CD4-positive, alpha-beta T cell treated with Interleukin-2 at 100 ng/mL for 4 hours (primary cell): ENCODE results near the gene HES6.
"Not testable (repeated sequence)": the region's sequence is repeated elsewhere in the genome, so short reads cannot be mapped to it uniquely, and the experiment has no call there.

Experiments used
- DNase-seq: peaks from one replicate; pipeline ENCODE4 v3.0.0-alpha.2; 2020; ENCODE audit warnings: low spot score

Gene HES6

DNA sequence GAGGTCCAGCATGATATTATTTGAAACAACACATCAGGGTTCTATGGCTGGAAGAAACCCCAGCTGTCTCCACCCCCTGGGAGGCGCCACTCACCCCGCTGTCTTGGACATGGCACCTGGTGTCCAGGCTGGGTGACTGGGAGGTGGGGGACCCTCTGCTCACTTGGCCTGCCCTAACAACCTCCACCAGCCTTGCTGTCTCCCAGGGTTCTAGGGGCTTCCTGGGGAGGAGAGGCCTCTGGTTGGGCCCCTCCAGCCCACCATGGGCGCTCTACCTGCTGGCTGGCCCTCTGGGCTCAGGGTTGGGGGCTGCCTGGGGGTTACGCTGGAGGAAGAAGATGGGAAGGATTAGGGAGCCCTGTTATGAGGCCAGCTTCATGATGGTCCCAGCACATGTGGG is 32.3 kb upstream of the HES6 start:
- DNase-seq, result no peak

- not testable (repeated sequence) for DNase-seq
Measured at GRCh38 chr2:238271686-238272085, 31.8 kb upstream of the HES6 start.

DNA sequence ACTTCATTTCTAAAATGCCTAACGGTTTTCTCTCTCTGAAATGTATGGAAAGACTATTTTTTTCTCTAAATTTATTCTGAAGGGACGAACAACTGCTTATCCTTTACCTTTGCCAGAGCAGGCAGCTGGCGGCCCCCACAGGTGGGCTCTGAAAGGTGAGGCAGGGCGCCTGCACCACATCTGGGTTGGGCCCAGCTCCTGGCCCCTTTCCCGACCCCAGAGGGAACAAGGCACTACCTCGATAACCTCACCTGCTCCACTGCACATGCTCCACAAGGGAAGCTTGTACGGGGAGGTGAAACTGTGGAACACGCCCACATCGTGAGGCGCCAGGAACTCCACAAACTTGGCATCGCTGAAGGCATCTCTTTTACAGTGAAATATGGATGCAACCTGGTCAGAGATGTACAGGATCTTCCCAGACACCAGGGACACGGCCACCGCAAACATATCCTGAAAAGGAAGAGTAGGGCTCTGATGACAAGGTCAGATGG is 31.3 kb upstream of the HES6 start:
- no peak for DNase-seq

DNA sequence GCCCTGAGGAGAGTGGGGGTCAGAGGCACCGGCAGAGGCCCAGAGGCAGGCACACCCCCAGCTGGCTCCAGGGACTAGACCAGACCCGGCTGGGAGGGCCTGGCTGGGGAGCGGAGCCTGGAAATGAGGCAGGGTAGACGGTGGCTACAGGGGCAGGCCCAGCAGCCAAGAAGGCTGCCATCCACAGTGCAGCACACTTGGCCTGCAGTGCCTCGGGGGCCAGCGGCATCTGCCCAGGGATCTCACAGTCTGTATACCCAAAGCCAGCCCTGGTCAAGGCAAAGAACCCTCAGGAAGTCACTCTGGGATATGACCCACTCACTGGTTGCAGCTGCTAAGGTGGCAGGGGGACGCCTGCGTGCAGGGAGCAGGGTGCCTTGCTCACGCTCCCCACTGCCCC is 30.8 kb upstream of the HES6 start:
- DNase-seq, result no peak

DNA sequence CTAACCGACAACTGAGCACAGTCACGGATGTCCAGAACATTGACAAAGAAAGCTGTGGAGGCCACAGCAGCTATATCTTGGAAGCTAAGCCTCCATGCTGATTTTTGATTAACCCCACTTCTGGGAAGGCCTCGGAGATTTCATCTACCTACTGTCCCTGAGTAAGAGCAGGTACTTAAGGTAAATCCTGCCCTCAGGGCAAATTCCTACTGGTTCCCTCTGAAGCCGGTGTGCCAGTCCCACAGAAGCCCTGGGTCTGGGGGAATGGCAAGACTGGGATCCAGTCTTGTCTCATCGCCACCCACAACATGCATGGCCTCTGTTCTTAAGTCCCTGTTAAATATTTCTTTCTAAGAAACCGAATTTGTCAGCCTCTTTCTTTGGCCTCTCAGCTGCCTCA is 29.9 kb upstream of the HES6 start:
- DNase-seq, result no peak

DNA sequence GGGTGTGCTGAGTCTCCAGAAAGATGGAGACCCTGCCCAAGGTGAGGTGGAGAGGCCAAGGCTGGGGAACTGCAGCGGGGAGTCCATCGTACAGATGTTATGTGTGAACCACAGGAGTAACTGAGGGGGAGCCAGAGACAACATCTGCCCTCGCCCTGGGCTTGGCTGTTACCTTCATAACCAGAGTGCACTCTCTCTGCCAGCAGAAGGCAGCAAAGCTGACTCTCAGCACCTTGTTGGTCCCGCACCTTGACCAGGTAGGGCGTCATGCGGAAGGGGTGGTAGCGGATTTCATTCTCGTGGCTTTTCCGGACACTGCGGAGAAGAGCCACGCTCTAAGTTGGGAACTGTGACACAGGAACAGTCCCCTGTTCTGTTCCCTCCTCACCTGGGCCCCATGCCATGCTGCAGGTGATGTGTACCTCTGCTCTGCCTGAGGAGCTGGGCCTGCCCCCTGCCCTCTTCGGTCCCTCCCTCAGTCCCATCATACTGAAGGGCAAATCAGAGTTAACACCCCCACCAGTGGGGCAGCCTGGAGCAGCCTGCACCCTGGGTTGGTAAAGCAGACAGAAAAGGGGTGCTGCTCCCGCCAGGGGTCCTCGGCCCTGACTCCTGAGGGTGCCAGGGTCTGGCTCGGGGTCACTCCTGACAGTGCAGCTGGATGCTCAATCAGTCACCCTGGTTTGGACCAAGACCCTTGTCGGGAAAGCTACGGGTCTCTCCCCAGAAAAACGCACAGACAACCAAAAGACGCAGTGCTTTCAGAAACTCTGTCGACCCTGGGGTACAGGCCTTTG is 28.2 kb upstream of the HES6 start:
- DNase-seq, result no peak

DNA sequence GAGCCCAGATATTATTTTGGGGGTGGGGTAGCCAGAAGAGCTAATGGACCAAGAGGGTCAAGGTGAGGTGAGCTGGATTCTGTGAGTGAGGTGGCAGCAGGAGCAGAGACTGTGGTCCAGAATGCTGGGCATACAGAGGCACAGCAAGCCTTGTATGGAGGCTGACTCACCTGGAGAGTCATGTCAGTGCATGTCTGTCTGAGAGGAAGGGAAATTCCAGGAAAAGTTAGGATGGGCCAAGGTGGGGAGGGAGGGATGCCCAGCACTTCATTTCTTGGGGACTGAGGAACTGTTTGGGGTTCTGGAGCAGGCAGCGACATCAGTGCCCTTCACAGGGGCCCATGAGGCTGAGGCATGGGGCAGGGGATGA is 27.5 kb upstream of the HES6 start:
- no peak for DNase-seq

- DNase-seq, result no peak
Measured at GRCh38 chr2:238265605-238266004, 25.8 kb upstream of the HES6 start.

DNA sequence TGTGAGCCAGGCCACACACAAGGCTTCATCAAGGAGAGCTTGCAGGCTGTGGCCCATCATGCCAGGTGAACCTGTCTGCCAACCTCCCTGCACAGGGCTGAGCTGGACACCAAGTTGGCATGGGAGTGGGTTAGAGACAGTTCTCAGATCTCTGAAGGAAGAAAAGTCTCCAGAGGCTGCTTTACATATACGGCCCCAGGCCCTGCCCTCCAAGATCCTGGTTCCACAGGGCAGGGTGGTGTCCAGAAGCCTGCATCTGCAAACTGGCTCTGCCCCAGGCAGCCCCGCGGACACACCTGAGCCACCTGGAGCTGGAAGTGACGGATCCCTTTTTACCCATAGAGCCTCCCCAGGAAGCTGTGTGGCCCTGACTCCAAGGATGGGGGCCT is 24.2 kb upstream of the HES6 start:
- DNase-seq, result no peak

DNA sequence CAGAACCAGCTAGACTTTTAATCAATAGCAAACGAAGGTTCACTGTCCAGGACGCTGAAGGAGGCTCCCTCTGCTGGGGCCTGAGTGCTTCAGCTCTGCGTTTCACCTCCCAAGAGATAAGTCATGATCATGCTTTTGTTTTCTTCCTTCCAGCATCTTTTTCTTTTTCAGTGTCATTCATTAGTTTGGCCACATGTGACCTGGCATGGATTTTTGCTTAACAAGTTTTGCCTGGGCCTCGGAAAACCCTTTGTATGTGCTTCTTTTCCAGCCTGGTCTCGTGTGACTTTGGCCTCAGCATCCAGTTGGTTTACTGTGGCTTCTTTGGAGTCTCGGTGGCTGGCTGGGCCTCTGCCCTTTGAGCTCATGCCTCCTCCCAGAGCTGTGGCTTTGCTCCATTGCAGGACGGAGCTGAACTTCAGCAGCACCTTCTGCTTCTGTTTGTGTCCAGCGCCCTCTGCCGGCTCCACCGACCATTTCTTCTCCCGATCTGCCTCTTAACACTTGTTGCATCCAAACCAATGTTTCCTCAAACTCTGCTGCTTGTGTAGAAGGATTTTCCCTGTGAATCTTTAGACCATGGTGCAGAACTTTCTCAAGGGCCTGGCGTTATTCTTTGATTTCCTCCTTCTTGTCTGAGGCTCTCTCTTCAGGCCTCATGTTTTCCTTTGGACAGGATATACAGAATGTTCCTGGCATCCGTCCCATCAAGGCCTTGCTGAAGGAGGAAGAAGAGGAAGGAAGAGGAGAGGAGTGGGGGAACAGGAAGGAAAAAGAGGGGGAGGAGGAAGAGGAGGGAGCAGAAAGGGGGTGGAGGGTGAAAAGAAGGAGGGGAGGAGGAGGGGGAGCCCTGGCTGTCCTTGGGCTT is 23.6 kb upstream of the HES6 start:
- peak; percentile 74 for DNase-seq

DNA sequence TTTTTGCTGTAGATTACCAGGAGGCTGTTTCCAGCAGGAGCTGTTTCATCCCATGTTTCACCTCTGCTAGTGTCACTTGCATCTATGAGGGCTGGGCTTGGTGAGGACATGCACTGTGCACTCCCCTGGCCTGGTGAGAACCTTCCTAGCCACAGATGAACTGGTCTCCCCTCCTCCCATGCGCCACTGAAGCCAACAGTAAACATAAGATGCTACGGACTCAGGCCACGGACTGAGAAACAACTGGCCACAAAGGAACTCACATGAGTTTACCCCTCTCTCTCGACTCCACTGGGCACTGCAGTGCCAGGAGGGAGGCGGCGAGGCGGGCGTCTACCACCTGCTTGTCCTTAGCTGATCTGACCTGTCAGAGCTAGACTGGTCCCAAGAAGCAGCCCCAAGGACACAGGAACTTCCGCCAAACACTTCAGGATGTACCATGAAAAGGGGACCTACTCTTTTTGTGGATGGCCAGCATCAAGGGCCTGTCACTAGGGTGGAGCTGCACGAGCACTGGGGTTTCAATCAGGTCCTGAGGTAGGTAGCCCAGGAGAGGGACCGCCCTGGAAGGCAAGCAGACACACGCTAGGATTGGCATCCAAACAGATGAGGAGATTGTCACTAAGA is 22.8 kb upstream of the HES6 start:
- DNase-seq, result no peak

- no peak for DNase-seq
Measured at GRCh38 chr2:238261718-238262375, 22.0 kb upstream of the HES6 start.

DNA sequence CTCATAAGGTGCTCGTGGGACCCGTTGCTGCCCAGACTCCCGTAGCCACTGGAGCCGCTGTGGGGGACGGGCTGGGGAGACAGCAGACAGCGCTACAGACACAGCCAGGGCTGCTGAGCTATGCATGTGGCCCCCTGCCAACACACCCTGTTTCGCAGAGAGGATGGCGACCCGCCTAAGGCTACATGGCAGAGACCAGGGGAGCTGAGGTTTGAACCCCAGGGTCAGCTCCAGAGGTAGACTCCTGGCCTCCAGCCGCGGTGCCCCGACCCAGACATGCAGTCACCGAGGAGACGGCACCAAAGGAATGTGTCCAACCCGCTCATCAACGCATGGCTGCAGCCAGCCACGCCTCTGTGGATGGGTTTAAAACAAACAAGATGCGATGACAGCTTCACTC is 21.0 kb upstream of the HES6 start:
- DNase-seq, result no peak

GRCh38 chr2:238259061-238260020 is 19.5 kb upstream of the HES6 start:
- DNase-seq, result no peak

DNA sequence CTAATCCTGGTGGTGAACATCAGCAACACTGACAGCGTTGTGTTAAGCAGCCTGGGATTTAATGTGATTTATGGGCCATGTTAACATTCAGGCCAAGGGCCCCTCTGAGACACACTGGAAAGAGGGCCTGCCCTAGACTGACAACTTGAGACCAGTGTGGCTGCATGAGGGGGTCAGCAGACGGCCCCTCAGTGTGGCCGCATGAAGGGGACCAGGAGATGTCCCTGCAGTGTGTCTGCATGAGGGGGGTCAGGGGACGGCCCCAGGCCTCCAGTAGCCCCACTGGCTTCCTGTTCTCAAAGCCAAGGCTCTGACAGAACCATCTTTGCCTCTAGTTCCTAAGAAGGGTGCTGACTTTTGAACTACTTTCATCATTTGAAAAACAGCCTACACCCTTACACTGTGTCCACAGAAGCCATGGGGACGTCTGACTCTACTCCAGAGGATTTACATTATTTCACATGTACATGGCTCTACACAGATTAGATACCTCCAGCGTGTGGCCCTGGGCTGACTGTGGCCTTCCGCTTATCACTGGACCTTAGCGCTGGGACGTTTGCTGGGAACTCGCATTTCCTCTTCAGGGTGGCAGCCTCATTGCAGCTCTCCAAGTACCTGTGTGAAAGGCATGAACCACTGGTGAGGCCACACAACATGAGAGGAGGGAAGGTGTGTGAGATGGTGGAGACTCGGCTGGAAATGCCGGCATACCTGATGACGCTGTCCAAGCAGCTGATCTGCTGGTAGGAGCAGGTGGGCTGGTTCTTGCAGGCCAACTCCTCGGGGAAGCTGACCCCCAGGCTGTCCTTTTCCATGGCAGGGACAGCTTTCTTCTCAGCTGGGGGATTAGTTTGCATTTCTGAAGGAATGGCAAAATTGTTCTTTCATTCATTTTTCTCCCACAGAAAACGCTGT is 18.2 kb upstream of the HES6 start:
- DNase-seq, result no peak

DNA sequence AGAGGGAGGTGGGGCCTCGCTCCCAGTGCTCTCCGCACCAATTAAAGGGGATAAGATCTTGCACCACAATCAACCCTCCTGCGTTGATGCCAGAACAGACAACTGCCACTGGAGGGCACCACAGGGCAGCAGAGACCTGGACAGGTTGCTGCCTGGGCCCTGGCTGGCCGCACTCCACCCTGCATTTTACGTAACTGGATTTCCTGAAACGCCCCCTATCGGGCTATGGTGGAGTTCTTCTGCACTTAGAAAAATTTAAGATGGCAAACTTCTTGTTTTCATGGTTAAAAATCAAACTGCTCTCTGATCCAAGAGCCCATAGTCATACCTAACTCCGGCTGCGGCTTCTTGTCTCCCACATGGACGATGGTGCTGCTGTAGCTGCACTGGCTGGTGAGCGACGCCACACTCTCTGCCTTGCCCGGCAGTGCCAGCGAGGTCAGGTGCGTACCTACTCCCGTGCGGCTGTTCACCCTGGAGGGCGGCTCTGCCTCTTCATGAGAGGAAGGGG is 16.8 kb upstream of the HES6 start:
- peak; percentile 79 for DNase-seq

- DNase-seq, result no peak
Measured at GRCh38 chr2:238256111-238256510, 16.3 kb upstream of the HES6 start.

GRCh38 chr2:238255636-238256035 is 15.8 kb upstream of the HES6 start:
- no peak for DNase-seq

DNA sequence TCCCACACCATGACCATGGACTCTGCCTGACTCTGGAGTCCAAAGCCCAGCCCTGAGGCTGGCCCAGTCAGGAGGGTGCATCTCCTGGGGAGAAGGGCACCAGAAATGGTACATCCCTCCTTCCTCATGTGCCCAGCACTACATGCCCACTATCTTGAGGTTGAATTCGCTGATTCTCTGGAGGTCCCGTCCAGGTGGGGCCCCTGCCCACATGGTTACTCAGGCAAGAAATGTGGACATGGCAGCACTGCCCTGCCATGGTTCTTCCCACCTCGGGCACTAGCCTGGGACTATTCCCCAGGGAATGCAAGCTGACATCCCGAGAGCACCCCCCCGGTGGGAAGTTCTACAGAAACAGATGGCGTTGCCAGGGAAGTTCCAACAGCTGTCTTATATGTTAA is 15.3 kb upstream of the HES6 start:
- DNase-seq, result no peak
